Activated T-helper 1 cell treated with Interleukin-2 at 50 U/mL for 16 hours (primary cell): ENCODE data around the gene ROM1.
"Not testable (repeated sequence)": the region's sequence is repeated elsewhere in the genome, so short reads cannot be mapped to it uniquely, and the experiment has no call there.

Source experiments
- DNase-seq: peaks from one replicate; pipeline ENCODE4 v3.0.0-alpha.2; 2020; ENCODE audit warnings: low read depth

The ROM1 gene

DNA sequence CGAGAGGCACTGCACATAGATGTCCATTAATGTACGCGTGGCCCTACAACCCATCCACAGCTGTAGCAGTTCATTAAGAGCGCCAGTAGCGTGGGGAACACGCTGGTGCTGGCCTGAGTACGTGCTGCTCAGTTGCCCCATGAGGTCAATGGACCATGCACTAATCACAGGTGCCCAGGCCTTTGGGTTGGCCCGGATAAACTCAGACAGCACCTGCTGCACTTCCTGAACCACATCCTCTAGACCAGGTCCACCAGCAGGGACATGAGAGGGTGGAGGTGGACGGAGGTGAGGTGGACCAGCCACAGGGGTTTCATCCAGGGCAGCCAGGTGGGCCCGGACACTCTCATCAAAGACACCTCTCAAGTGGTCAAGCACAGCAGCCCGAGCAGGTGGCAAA is 36.4 kb downstream of the ROM1 start:
- DNase-seq: no peak

DNA sequence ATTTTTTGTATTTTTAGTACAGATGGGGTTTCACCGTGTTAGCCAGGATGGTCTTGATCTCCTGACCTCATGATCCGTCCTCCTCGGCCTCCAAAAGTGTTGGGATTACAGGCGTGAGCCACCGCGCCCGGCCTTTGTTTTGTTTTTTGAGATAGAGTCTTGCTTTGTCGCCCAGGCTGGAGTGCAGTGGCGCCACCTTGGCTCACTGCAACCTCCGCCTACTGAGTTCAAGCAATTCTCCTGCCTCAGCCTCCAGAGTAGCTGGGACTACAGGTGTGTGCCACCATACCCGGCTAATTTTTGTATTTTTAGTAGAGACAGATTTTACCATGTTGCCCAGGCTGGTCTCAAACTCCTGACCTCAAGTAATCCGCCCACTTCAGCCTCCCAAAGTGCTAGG is 37.2 kb downstream of the ROM1 start:
- DNase-seq: not testable (repeated sequence)

GRCh38 chr11:62652161-62653006 is 39.3 kb downstream of the ROM1 start:
- no peak for DNase-seq

- no peak for DNase-seq
These were observed 41.2 kb downstream of the ROM1 start for GRCh38 chr11:62654297-62654696.

DNA sequence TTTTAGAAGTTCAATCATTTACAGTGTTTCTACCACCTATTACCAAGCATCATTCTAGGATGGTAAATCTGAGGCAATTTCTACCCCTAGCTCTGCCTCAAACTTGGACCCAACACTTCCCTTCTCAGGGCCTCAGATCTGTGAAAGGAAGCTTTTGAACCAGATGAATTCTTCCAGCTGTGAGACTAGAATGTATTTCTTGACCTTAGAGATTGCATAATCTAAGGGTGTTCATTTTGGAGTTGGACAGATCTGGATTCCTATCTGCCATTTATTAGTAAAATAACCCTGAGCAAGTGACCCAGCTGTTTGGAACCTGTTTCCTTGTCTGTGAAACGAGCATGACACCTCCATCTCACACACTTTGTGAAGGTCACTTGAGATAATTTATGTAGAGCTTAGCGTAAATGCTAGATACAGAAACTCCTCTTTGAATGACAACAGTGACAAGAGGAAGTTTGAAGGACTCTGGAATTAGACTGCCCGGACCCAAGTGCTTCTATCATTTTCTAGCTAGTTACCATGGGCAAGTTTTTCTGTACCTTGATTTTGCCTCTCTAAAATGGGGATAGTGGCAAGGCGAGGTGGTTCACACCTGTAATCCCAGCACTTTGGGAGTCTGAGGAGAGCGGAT is 43.9 kb downstream of the ROM1 start:
- DNase-seq: no peak

- no peak for DNase-seq
These were observed 51.5 kb downstream of the ROM1 start for GRCh38 chr11:62664405-62665074.
